SK-N-MC (cell line): ENCODE results near the gene SLC25A47.

Experiments used
- EZH2 ChIP-seq: fragments of 200-600 bp; sonication (generic); IDR thresholded peaks from one replicate; pipeline ENCODE4 v1.6.1; 2017; ENCODE audit warnings: antibody characterized with exemption
- POLR2AphosphoS5 ChIP-seq: IDR thresholded peaks from 2 replicates; pipeline ENCODE4 v1.6.1; 2012; ENCODE audit warnings: mild to moderate bottlenecking, low read depth, low read length, borderline replicate concordance

DNA sequence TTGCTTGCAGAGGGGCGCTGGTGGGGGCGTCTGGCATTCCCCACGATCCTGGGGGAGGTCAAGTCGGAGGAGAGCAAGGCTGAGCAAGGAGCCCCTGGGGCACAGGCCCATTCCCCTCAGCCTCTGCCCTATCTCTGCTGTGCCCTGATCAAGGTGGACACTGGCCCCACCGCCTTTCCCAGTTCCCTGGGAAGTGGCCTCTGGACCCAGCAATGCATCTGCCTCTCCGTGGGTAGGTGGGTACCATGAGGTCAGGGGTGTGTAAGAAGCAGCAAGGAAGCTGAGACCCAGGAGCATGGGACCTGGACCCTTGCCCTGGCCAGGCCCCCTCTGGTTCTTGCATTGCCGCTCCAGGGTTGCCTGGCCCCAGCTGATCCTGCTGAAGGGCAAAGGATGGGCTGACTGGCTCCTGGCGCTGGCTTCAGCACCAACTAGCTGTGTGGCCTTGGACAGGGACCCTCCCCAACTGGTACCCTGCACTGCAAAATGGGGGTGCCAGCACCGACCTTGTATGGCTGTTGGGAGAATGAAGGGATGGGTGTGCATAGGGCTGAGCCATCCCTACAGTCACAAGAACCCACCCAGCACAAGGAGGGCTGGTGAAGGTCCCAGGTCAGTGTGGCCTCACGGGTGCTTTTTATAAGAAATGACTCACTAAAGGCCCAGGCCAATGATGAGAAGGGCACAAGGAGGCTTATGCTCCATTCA is 36.5 kb upstream of the SLC25A47 start:
- TF ChIP-seq EZH2 (no peak), POLR2AphosphoS5 (no peak)
